IMR-90 (cell line): ENCODE results near the gene MRPL1. TPM values are rescaled to one million over a fixed set of nuclear protein-coding genes. Genes with fewer than 3 reads are reported as not detected.

ENCODE experiments used
- ELK1 ChIP-seq: fragments of 150-350 bp; IDR thresholded peaks from 2 replicates; pipeline ENCODE4 v1.6.1; 2016; ENCODE audit warnings: low read depth, mild to moderate bottlenecking, low read length, moderate library complexity, borderline replicate concordance
- polyA plus RNA-seq, 3 experiments: library from polyadenylated mRNA; depleted of rRNA; stranded (reverse); fragments of >200 nt; gene quantifications; 2 replicates each; pipeline ENCODE4 v1.2.3, GENCODE V29; 2012; ENCODE audit warnings: low replicate concordance in 1 of 3
- total RNA-seq: library from RNA; depleted of rRNA; stranded (reverse); fragments of >200 nt; gene quantifications from 2 replicates; pipeline ENCODE4 v1.2.3, GENCODE V29; 2012

MRPL1 gene
- total and polyA plus RNA-seq, 2 of the 4 experiments (the other 2 are of a cell fraction): 13.4 to 22.5 TPM

- TF ChIP-seq ELK1: no peak
Measured at GRCh38 chr4:77922158-77923094, 59.8 kb downstream of the MRPL1 start (continued).
